GM21360 (cell line): ENCODE results near the gene RASGRP2.
A peak's percentile ranks its signal among the peaks of the same experiment; 100 is the strongest.

ENCODE experiments used
- ATAC-seq: cut with Tn5 transposase; IDR thresholded peaks from one replicate; pipeline ENCODE4 v1.9.1; 2021; ENCODE audit warnings: mild to moderate bottlenecking, moderate library complexity; ENCODE audit not compliant: unreplicated experiment

RASGRP2 gene

DNA sequence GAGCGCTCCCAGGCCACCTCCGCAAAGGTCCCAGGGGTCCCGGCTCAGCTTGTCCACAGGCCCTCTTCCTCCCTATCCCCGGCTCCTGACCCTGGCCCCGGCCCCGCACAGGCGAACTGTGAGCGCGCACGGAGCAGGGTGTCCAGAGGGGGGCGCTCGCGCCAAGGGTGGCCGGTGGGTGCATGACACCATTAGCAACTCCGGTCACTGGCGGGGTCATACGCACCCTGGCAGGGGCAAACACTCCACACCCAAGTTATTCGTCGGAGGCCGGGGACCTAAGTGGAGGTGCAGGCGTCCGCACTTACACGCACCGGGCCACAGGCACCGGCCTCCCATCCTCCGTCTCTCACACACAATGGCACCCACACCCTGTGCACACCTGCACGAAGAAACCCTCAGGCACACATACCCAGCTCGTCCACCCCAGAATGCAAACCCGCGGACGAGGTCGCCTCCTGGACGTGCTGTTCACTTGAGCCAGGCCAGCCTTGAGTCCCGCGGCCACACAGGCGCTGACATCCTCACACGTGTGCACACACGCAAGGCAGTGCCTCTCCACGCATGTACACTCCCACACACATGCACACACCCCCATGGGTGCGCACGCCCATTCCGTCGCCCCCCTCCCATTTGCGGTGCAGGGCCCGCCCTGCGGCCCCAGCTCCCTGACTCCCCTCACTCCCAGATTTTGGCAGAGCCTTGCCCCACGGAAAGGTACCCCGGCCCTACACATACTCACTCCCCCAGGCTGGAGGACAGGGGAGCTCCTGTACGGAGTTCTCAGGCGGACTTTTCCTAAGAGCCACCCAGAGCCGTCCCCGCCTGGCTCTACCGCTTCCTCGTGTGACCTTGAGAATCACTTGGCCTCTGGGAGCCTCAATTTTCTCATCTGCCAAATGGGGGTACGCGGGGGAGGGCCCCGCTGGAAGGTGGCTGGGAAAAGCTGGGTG, at the start of gene RASGRP2:
Gene RASGRP2, minus strand, starts transcription at position 552 of the 953 bp plus-strand sequence. CDS start 1,276 bp downstream, outside the sequence.
- ATAC-seq = no peak

DNA sequence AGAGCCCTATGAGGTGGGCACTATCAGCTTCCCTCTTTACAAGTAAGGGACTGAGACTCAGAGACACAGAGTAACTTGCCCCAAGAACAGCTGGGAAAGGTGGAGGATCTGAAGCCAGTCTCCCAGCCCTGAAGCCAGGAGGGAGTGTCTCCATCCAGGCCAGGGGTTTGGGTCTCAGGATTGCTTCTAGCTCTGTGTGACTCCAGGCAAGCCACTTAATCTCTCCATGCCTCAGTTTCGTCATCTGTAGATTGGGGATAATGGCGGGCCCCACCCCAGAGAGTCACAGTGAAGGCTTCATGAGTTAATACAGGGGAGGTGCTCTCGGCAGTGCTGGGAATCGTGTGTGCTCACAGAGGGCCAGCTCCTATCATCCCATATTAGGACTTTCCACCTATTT, 48.5 kb upstream of the RASGRP2 start:
- no peak for ATAC-seq

DNA sequence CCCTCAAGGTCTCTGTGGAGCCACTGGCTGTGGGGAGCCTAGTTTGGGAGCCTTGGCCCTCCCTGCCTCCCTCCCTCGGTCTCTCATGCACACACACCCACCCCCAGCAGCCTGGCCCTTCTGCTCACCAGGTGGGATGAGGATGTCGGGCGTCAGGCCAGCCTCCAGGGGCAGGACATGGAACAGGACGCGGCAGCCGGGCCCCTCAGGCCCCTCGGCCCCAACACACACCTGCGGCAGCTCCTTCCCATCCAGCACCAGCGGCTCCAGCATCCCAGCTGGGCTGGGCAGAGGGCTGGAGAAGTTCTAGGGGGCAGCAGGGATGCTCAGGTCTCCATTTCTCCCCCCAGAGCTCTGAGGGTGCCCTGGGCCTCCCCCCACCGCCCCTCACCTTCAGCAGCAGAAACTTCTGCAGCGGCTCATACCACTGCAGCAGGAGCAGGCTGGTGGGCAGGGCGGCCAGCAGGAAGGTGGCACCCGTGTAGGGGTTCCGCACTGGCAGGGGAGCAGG, 47.9 kb upstream of the RASGRP2 start:
- no peak for ATAC-seq

DNA sequence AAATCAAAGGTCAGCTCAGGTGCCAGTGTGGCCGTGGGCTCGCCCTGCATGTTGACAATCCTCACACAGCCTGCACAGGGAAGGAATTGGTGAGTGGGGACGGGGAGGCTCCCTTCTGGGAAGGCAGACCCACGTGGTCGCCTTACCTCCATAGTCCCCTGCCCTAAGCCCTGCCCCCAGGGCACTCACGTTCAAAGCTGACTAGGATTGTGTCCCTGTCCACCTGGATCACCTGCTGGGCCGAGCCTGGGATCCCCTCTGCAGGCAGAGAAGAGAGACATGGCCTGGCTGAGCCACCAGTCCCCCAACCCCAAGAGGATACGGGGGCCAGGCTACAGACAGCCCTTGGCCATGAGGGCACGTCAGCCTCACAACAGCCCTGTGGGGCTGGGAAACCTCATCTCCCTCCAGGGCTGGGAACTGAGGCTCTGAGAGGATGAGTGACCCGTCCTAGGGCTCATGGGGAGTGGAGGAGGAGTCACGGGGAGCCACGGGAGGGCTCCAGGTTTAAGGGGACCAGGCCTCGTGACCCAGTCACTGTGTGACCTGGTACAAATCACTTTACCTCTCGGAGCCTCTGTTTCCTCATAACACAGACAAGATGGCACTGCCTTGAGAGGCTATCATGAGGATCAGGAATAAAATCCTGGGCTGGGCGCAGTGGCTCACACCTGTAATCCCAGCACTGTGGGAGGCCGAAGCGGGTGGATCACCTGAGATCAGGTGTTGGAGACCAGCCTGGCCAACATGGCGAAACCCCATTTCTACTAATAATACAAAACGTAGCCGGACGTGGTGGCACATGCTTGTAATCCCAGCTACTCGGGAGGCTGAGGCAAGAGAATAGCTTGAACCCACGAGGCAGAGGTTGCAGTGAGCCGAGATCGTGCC, 46.5 kb upstream of the RASGRP2 start:
- no peak for ATAC-seq

DNA sequence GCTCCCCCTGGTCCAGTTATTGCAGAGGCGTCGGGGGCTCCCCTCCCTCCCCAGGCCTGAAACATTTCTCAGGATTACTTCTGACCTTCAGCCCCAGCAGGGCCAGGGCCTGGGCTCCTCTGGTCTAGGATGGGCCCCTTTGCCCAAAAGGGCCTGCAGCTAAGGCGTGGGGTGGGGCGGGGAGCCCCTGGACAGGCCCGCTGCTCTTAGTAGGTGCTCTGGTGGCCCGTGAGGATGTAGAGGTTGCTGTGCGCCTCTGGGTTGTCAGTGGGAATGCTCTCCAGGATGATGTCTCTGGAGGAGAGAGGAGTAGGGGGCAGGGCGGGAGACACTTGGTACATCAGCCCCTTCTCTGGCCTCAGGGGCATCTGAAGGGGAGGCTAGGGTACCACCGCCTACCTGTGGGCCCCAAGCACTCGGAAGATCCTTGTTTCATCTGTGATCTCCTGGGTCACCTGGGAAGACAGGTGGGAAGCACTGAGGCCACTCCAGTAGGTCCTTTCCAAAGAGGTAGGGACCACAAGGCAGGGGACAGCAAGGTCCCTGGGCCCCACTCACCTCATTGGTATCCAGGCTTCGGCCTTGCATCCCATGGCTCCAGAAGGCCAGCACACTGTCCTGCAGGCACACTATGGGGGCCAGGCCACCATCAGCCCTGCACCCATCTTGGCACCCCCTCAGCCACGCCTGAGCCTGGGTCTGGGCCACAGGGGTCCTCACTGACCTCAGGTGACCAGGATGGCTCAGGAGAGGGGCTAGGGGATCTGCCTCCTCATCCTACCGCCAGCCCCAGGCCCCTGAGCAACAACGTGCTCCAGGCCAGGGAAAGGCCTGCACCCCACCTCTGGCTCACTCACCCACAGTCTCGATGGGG, 45.6 kb upstream of the RASGRP2 start:
- no peak for ATAC-seq

DNA sequence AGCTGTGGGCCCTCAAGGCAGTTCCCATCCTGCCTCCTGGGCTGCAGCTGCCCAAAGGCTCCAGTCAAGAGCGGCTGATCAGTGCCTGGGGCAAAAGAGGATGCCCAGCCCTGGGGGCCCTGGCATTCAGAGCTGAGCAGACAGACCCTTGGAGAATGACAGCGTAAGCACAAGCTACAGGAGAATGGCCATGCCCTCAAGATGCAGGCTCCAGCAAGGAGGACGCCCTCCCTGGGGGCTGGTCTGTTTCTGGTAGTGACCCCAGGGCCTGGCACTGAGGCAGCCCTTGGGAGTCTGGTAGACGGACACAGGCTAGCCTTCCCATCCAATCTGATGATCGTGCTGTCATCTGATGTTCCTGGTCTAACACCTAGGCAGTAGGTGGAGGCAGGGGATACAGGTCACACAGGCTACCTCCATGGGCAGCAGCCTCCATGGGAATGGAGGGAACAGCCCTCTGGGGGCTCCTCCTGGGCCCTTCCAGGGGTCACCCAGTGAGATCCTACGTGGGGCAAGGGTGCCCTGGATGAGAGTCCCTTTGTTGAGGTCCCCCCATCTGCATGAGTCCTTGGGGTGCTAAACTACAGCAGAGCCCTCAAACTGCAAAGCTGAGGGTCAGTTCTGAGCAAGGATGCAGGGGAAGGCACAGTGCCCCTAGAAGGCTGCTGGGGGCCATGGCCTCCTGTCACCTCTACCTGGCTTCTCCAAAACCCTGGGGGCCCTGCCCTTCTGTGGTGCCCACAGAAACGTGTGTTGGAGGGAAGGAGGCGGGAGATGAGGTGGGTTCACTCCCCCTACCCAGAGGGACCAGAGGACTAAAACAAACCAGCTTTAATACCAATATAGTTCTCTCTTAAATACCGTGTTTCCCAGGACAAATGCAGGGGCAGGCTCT, 44.6 kb upstream of the RASGRP2 start:
- no peak for ATAC-seq

DNA sequence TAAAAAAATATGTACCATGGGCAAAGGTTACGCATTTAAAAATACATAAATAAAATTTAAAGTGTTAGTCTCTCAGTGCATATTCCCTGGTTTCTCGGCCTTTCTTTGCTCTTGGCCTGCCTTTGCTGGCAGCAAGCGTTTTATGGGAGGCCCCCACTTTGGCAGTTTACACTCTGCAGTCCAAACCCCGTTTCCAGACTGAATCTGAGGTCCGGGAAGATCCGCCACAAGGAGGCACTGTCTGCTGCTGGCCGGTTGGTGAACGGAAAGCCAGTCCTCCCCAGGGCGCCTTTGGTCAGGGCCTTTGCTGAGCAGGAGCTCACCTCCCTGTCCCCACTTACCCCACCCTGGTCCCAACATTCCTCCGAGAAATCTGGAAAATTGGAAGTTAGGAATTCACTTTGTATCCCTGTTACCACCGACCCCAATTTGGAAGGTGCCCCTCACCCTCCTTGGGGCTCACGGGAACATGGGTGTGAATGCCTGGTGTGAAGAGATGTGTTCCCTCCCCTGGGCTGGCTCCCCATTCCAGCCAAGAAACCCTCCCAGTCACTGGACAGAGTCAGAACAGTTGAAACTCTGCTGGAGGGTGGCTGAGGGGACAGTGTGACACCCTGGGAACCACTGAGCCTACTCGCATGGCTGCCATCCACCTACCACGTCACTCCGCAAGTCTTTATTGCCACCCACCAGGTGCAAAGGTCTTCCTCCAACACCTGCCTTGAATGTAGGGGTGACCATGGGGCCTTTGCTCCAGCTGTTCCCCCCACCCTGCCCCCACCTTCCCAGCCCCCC, 43.8 kb upstream of the RASGRP2 start:
- ATAC-seq = no peak

DNA sequence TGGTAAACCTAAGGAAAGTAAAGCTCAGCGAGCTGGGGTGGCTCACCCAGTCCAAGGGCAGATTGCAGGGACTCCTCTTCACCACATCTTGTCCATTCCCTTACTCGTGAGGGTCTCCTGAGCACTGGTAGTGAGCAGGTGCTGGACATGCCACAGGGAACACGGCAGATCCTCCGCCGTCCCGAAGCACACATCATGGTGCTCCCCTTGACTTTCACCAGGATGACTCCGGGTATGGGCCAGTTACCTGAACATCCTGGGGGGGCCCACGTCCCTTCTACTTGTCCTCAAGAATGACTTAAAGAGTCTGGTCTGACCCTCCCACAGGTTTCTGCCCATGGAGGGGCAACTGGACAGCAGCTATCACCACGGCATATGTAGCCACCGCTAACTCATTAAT, 42.4 kb upstream of the RASGRP2 start:
- no peak for ATAC-seq

DNA sequence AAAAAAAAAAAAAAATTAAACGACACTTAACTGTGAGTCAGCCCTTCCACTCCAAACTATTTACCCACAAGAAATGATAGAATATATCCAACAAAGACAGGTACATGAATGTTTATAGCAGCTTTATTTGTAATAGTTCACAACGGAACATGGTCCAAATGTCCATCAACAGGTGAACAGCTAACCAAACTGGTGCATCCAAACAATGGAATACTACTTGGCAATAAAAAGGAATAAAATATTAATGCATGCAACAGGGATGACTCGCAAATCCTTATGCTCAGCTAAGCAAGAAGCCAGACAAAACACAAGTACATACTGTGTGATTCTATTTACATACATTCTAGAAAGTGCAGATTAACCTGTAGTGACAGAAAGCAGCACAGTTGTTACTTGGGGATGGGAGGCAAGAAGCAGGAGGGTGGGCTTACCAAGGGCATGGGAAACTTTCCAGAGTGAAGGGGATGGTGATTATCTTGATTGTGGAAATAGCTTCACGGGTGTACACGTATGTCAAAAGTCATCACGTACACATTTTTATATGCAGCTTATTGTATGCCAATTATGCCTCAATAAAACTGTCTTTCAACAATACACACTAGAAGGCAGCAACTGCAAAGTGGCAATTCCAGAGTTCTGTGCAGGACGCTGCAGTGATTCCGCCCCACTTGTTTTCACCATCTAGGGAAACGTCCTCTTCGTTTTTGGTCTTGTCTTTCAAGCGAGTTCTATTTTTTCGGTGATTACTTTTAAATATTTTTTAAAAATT, 41.1 kb upstream of the RASGRP2 start:
- no peak for ATAC-seq

DNA sequence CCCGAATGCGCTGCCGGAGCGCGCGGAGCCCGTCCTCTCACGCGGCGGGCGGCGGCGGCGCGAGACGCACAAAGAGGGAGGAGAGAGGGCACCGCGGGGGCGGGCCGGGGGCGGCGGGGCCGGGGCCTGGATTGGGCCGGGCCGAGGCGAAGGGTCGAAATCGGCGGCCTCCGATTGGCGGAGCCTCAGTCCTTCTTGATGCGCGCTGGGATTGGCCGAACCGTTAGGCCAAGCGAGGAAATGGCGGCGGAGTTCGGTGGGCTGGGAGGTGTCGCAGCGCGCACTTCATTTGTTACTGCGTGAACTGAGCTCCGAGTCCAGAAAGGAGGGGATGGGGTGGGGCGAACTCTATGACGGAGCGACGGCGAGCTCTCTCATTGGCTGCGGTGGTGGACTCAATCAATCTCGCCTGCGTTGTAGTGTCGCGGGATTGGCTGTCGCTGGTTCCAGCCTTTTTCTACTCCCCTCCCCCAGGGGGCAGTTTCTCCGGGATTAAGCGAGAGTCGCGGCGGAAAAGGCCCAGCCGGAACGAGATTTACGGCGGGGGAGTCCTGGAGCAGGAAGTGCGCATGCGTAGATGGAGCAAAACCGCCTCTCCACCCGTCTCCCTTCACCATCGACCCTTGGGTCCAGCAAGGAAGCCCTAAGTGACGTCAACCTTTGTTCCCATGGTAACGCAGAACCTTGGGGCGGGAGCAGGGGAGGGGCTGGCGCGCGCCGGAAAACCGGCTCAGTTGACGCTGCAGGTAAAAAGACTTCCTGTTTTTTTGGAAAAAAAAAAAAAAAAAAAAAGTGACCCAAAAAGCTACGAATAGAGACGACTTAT, 34.7 kb upstream of the RASGRP2 start, which contains the start of gene SF1:
Gene SF1, minus strand, starts transcription at position 70 of the 826 bp plus-strand sequence. CDS start 150 bp downstream, outside the sequence.
- ATAC-seq = peak; percentile 72

DNA sequence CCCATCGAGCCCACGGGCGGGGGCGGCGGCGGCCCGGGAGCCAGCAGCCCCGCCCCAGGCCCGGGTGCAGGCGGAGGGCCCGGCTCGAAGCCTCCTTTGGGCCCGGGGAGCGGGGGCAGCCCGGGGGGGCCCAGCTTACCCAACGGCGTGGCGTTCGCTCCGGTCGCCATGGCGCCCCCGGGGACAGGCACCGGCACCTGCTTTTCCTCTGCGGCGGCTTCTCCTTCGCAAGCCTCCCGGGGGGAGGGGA, 34.2 kb upstream of the RASGRP2 start:
- ATAC-seq = peak; percentile 14

DNA sequence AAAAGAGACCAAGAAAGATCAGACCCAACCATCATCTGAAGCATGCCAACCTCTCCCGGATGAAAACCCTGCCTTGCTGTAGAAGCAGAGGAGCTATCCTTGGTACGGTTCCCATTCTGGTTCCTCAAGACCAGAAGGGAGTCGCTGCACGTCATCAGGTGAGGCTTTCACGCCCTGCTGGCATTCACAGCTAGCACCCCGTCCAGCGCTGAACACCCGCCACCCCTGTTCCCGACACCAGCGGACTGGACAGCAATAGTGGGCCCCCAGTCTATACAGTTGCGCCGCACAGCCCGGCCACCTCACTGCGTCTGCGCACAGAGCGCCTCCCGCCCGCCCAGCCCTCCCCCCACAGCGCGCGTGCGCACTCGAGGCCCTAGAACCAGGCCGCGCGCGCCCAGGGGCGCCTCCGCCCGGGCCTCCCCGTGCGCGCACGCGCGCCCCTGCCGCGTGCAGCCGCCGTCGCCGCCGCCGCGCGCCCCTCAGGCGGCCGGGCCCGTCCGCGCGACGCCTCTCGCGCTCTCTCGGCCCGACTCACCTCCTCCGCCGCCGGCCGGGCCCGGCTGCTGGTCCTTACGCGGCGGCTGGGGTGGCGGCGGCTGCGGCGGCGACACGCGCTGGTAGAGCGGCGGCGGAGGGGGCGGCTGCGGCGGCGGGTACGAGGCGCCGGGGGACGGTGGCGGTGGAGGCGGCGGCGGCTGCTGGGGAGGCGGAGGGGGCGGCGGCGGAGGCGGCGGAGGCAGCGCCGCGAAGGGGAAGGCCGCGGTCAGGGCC, 33.7 kb upstream of the RASGRP2 start:
- peak; percentile 20 for ATAC-seq

DNA sequence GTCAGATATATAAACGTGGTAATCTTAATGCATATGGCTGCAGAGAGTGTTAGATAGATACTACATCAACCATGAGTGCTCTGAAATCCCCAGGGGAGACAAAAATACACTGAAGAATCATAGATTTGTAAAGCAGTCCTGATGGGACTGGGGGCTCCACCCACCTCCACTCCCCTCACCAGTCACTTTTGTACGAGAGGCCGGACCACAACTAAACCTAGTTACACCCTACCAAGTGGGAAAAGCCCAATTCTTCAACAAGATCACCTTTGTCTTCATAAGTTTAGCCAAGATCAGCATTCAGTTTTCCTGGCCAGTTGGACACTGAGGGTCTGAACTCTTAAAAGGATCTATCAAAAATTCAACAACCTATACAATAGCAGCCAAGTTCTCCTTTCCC, 32.9 kb upstream of the RASGRP2 start:
- ATAC-seq = no peak

DNA sequence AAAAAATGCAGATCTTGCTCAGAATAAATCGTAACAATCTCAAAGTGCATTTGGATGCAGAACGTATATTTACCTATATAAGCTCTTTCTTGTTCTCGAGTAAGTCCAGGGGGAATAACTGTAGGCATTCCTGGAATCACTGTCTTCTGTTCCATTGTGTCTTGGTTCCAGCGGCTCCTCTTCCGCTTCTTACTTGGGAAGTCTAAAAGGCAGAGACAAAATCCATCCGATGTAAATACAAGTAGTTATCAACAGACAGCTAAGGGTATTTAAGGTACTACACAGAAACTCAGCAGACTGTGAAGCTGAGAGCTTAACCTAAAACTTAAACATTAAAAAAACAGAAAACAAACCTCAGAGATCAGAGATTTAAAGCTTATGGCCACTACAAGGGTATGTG, 32.5 kb upstream of the RASGRP2 start:
- ATAC-seq = no peak

DNA sequence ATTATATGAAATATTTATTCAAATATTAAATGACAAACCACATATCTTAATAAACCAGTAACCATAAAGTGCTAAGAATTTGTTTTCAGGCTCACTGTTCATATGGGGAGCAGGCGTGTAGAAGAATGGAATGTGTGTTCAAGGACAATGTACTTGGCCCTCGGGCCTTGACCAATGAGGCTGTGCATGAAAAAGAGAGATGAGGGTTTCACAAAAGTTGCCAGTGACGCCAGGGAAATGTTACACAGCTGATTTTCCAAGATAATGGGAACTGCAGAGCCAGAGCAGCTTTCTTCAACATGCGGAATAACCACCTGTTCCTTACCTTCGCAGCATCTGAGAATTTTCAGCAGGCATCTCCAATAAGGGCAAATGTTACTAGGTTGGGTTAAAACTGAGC, 30.2 kb upstream of the RASGRP2 start:
- no peak for ATAC-seq

DNA sequence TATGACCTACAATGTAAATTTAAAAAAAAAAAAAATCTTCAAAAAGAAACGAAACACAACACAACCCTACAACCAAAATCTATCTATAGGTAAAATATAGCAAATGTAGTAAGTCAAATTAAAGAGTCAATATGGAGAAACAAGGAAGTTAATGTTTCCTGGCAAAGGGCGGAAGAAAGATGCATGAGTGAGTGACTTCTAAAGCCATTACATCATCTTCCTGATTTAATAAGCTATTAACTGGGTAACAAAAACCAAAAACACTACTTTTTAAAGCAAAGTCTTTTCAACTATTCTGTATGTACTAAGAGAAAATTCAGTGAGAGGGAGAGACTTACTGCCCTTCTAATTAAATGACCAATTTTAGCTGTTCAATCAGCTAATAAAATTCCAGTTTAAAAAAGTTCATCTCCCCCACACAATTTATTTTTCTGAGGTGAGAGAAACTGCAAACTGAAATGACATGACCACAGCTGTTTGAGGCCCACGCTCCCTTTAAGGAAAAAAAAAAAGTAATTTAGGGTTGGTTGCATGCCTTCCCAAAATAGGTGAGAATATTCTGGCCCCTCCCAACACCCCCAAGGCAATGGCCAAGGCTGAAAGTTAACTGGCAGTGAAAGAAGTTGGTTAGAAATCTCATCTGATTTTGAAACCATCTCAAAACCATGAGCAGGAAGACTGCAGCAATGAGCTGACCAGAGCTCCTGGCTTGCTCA, 28.5 kb upstream of the RASGRP2 start:
- ATAC-seq = no peak
